A673 (cell line): ENCODE data around the gene HDAC3.

Source experiments
- CTCF ChIP-seq: fragments of 300-800, 200-600 bp; sonication (generic); conservative IDR thresholded peaks from 2 replicates; pipeline ENCODE4 v1.5.1; 2017; ENCODE audit warnings: low read depth, mild to moderate bottlenecking, antibody characterized with exemption, low read length, moderate library complexity, mixed read lengths
- EZH2 ChIP-seq: fragments of 200-600 bp; sonication (generic); IDR thresholded peaks from 2 replicates; pipeline ENCODE4 v1.6.1; 2017; ENCODE audit warnings: borderline replicate concordance, low read depth, mild to moderate bottlenecking, mixed read lengths, antibody characterized with exemption, low read length; ENCODE audit not compliant: poor library complexity, severe bottlenecking

- TF ChIP-seq CTCF (no peak), EZH2 (no peak)
Measured at GRCh38 chr5:141662028-141662427, 25.4 kb upstream of the HDAC3 start.
